ENCODE measurements around the gene HDLBP. TPM values are rescaled to one million over a fixed set of nuclear protein-coding genes. Genes with fewer than 3 reads are reported as not detected.

HDLBP gene
- total and polyA plus RNA-seq, 10 of the 15 experiments (the other 5 are each of a cell fraction or from before 2014, with no cell fraction given) = 19.5 to 383 (median 249) TPM

GRCh38 chr2:241315093-241315878 lies at the start of gene HDLBP (continued):
- TF ChIP-seq ASH2L (IDR thresholded peaks at IDR 0.05; ENCODE audit: borderline replicate concordance, low read depth) (no peak), HDAC6 (IDR thresholded peaks at IDR 0.05; ENCODE audit: unreplicated experiment) (no peak), CBFB (IDR thresholded peaks at IDR 0.05; ENCODE audit: low read depth) (peak; percentile 64; the same call in 1 of the 2 replicates), RELA (IDR thresholded peaks at IDR 0.05; ENCODE audit: borderline replicate concordance, partially characterized antibody) (peak; percentile 75), MTA2 (IDR thresholded peaks at IDR 0.05; ENCODE audit: low read depth) (peak; percentile 11; the same call in 1 of the 2 replicates), LARP7 (IDR thresholded peaks at IDR 0.05) (peak; percentile 17), MXI1 (IDR thresholded peaks at IDR 0.05; ENCODE audit: low read depth, low read length) (peak; percentile 71; the same call in 1 of the 2 replicates), MTA3 (IDR thresholded peaks at IDR 0.05; ENCODE audit: borderline replicate concordance, low read length) (no peak), NR2C1 (IDR thresholded peaks at IDR 0.05) (peak; percentile 78), BACH1 (IDR thresholded peaks at IDR 0.05; ENCODE audit: borderline replicate concordance) (0 out of 2 replicates have a peak, but pooled peaks have one; percentile 11), YY1 (IDR thresholded peaks at IDR 0.05; ENCODE audit: low read depth, low read length) (peak; percentile 99), HCFC1 (IDR thresholded peaks at IDR 0.05; ENCODE audit: low read length) (peak; percentile 80), JUNB (IDR thresholded peaks at IDR 0.05) (no peak), TAF1 (IDR thresholded peaks at IDR 0.05; ENCODE audit: borderline replicate concordance, low read depth, low read length) (peak; percentile 88), ZBTB40 (IDR thresholded peaks at IDR 0.05; ENCODE audit: borderline replicate concordance) (no peak), ZNF384 (IDR thresholded peaks at IDR 0.05; ENCODE audit: borderline replicate concordance, low read depth, low read length) (no peak), ZNF687 (IDR thresholded peaks at IDR 0.05) (no peak), PAX5 (IDR thresholded peaks at IDR 0.05; ENCODE audit: borderline replicate concordance, low read depth, low read length) (peak; percentile 98)
- TF ChIP-seq, protein P1, sequence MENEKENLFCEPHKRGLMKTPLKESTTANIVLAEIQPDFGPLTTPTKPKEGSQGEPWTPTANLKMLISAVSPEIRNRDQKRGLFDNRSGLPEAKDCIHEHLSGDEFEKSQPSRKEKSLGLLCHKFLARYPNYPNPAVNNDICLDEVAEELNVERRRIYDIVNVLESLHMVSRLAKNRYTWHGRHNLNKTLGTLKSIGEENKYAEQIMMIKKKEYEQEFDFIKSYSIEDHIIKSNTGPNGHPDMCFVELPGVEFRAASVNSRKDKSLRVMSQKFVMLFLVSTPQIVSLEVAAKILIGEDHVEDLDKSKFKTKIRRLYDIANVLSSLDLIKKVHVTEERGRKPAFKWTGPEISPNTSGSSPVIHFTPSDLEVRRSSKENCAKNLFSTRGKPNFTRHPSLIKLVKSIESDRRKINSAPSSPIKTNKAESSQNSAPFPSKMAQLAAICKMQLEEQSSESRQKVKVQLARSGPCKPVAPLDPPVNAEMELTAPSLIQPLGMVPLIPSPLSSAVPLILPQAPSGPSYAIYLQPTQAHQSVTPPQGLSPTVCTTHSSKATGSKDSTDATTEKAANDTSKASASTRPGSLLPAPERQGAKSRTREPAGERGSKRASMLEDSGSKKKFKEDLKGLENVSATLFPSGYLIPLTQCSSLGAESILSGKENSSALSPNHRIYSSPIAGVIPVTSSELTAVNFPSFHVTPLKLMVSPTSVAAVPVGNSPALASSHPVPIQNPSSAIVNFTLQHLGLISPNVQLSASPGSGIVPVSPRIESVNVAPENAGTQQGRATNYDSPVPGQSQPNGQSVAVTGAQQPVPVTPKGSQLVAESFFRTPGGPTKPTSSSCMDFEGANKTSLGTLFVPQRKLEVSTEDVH (IDR thresholded peaks at IDR 0.05; ENCODE audit: low read depth, partially characterized antibody) = peak; percentile 89

Measured in GM12878 (cell line).